ENCODE data around the gene GPR137.
A peak's percentile ranks its signal among the peaks of the same experiment; 100 is the strongest.
"Not testable (repeated sequence)": the region's sequence is repeated elsewhere in the genome, so short reads cannot be mapped to it uniquely, and the experiment has no call there.

The GPR137 gene

DNA sequence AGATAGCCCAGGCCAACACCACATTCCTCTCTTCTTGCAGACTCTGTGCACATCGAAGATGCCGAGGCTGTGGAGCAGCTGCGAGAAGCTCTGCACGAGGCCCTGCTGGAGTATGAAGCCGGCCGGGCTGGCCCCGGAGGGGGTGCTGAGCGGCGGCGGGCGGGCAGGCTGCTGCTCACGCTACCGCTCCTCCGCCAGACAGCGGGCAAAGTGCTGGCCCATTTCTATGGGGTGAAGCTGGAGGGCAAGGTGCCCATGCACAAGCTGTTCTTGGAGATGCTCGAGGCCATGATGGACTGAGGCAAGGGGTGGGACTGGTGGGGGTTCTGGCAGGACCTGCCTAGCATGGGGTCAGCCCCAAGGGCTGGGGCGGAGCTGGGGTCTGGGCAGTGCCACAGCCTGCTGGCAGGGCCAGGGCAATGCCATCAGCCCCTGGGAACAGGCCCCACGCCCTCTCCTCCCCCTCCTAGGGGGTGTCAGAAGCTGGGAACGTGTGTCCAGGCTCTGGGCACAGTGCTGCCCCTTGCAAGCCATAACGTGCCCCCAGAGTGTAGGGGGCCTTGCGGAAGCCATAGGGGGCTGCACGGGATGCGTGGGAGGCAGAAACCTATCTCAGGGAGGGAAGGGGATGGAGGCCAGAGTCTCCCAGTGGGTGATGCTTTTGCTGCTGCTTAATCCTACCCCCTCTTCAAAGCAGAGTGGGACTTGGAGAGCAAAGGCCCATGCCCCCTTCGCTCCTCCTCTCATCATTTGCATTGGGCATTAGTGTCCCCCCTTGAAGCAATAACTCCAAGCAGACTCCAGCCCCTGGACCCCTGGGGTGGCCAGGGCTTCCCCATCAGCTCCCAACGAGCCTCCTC, 30.2 kb downstream of the GPR137 start:
- not testable (repeated sequence) for FAIRE-seq; DNase-seq (ENCODE audit: extremely low spot score, insufficient read length, low read depth)

DNA sequence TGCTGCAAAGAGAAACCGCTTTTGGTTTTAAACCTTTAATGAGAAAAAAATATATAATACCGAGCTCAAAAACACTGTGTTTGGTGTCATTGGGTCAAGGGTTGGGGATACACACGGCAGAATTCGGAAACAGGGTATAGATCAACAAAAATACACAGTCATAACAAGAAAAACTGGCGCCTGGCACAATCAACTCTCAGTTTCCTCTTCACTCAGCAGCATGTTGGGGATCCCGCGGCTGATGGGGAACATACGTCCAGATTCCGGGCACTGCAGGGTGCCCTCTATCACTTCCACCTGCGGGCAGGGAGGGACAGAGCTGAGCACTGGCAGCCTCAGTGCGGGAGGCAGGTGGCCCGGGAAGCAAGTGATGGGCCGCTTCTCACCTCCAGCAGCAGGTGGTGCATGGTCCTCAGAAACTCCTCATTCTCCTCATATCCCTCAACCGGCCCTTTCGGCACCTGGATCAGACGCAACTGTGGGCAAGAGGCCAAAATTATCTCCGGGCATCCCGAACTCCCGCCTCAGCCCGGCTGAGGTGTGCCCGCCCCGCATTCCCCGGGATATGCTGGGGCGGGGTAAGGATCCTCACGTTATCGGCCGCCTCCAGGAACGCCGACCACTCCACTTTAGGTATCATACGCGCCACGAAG, 31.1 kb downstream of the GPR137 start:
- FAIRE-seq (no peak), DNase-seq (ENCODE audit: extremely low spot score, insufficient read length, low read depth) (no peak)

GRCh38 chr11:64317325-64317960, 31.8 kb downstream of the GPR137 start, which contains the start of gene TRMT112:
TSS of gene TRMT112 (minus strand) at chr11:64317559. CDS start at chr11:64317526, 33 bp downstream.
- FAIRE-seq (peak; percentile 99), DNase-seq (ENCODE audit: extremely low spot score, insufficient read length, low read depth) (peak; percentile 86)

DNA sequence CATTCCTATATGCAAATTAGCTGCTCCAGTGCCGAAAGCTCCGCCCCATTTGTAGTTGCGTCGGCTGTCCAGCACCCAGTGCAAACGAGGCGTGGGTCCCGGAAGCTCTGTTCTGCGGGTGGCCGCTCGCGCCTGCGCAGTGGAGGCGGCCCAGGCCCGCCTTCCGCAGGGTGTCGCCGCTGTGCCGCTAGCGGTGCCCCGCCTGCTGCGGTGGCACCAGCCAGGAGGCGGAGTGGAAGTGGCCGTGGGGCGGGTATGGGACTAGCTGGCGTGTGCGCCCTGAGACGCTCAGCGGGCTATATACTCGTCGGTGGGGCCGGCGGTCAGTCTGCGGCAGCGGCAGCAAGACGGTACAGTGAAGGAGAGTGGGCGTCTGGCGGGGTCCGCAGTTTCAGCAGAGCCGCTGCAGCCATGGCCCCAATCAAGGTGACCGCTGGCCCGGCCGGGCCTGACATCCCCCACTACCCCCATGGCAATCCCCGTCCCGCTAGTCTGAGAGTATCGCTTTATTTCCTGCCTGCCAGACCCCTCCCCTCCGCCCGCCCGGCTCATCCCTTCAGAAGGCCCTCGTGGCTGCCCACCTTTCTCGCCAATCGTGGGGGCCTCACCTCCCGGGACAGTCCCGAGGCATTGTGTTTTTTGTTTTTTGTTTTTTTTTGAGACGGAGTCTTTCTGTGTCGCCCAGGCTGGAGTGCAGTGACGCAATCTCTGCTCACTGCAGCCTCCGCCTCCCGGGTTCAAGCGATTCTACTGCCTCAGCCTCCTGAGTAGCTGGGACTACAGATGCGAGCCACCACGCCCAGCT, 32.5 kb downstream of the GPR137 start, which contains the start of gene PRDX5:
Gene PRDX5, plus strand, starts transcription at position 161 of the 805 bp plus-strand sequence. Its CDS starts 95 bp downstream, at position 256.
- FAIRE-seq (no peak), DNase-seq (ENCODE audit: extremely low spot score, insufficient read length, low read depth) (peak; percentile 91)

GRCh38 chr11:64318766-64319761, 33.4 kb downstream of the GPR137 start:
- FAIRE-seq = no peak
- no peak for DNase-seq (ENCODE audit: extremely low spot score, insufficient read length, low read depth)

DNA sequence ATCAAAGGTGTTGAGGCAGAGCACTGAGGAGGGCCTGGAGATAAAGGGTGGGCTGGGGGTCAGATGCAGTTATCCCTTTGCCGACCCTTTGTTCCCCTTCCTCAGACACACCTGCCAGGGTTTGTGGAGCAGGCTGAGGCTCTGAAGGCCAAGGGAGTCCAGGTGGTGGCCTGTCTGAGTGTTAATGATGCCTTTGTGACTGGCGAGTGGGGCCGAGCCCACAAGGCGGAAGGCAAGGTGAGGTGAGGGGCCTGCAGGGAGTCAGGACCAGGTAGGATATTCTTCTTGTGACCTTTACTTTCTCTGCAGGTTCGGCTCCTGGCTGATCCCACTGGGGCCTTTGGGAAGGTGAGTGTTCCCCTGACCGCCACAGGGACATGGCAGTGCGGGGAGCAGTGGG, 34.9 kb downstream of the GPR137 start:
- DNase-seq (ENCODE audit: extremely low spot score, insufficient read length, low read depth) (no peak), FAIRE-seq (no peak)

DNA sequence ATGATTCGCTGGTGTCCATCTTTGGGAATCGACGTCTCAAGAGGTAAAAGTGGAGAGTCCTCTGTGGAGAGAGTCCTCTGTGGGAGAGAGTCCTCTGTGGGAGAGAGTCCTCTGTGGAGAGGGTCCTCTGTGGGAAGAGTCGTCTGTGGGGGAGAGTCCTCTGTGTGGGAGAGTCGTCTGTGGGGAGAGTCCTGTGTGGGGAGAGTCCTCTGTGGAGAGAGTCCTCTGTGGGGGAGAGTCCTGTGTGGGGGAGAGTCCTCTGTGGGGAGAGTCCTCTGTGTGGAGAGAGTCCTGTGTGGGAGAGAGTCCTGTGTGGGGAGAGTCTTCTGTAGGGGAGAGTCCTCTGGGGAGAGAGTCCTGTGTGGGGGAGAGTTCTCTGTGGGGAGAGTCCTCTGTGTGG, 35.4 kb downstream of the GPR137 start:
- FAIRE-seq = no peak

GRCh38 chr11:64321533-64321932, 35.9 kb downstream of the GPR137 start:
- FAIRE-seq = no peak
- DNase-seq (ENCODE audit: extremely low spot score, insufficient read length, low read depth) = no peak

More for the DNA sequence above, 35.4 kb downstream of the GPR137 start:
- DNase-seq (ENCODE audit: extremely low spot score, insufficient read length, low read depth) = no peak

DNA sequence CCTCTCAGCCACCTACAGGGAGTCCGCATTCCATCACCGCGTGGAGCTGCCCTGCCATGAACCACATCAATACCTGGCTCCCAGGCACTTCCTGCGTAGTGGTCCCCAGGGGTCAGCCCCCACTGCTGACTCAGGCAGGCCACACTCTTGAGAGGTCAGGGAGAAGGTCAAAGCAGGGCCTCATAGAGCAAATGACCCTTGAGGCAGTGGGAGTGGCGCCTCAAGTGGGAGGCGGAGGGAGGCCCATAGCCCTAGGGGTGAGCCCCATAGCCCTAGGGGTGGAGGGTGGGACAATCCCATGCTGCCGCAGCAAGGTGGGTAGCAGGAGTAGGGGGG, 37.2 kb downstream of the GPR137 start:
- FAIRE-seq = no peak

GRCh38 chr11:64323373-64323772, 37.7 kb downstream of the GPR137 start:
- no peak for DNase-seq (ENCODE audit: extremely low spot score, insufficient read length, low read depth)
- no peak for FAIRE-seq

More for the DNA sequence above, 37.2 kb downstream of the GPR137 start:
- no peak for DNase-seq (ENCODE audit: extremely low spot score, insufficient read length, low read depth)

DNA sequence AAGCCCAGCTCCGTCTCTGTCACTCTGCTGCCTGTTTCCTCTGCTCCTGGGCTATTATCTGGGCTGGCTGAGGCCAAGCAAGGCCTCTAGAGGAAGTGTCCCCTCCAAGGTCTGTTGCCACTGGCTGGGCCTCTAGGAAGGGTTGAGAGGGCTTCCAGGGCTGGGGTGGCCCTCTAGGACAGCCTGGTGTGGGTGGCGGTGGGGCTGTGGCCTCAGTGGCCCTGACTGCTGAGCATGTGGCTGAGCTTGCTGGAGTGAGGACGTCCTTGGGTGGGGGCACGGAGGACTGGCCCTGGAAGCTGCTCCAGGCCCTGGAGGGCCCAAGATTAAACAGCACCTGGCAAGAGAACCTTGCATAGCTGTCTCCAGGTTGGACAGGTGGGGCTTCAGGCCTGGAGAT, 38.3 kb downstream of the GPR137 start:
- FAIRE-seq; DNase-seq (ENCODE audit: extremely low spot score, insufficient read length, low read depth): not testable (repeated sequence)

GRCh38 chr11:64324692-64325469, 39.2 kb downstream of the GPR137 start:
- FAIRE-seq (no peak), DNase-seq (ENCODE audit: extremely low spot score, insufficient read length, low read depth) (no peak)

- DNase-seq (ENCODE audit: extremely low spot score, insufficient read length, low read depth) (no peak), FAIRE-seq (no peak)
Measured at GRCh38 chr11:64327375-64327774, 41.7 kb downstream of the GPR137 start.

DNA sequence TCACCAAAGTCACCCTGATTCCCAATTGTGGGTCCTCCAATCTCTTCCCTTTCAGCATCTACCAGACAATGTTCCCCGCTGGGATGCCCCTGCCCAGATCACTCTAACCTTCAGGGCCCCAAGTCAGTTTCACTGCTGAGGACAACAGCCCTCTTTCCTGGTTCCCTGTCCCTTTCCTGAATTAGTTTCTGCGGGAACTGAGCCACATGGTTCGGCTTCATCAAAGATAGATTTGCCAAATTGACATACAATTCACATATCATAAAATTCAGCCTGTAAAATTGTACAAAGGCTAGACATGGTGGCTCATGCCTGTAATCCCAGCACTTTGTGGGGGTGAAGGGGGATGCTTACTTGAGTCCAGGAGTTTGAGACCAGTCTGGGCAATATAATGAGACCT, 42.3 kb downstream of the GPR137 start:
- FAIRE-seq (no peak), DNase-seq (ENCODE audit: extremely low spot score, insufficient read length, low read depth) (no peak)

- FAIRE-seq (no peak), DNase-seq (ENCODE audit: extremely low spot score, insufficient read length, low read depth) (no peak)
Measured at GRCh38 chr11:64330888-64331287, 45.2 kb downstream of the GPR137 start.

DNA sequence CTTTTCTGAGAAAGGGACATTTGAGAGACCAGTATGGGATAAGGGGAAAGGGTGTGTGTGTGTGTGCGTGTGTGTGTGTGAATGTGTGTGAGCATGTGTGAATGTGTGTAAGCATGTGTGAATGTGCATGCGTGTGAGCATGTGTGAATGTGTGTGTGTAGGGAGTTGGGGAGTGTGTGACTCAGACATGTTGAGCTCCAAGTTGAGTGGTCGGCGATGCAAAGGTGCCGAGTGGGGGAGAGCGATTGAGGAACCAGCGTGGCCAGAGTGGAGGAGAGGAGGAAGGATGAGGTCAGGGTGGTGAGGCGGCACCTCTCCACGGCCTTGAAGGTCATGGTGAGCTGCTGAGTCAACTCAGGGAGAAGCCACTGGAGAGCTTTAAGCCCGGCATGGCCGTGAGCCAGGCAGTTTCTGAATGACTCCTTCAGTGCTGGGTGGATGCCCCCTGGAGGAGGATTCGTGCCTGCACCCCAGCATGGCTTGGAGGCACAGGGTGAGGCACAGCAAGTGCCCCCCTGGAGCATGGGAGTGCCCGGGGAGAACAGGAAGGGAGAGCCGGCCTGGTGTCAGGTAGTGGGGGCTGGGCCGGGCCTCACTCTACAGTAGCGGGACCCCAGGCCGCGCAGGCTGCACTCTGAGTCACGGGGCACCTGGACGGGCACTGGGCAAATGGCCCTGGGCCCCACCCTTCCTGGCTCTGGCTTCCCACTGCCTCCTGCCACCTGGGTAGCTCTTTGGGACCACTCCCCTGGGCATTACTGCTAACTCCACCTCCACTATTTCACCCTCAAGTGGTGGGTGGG, 46.1 kb downstream of the GPR137 start:
- peak; percentile 85 for FAIRE-seq
- DNase-seq (ENCODE audit: extremely low spot score, insufficient read length, low read depth) = peak; percentile 64

- DNase-seq (ENCODE audit: extremely low spot score, insufficient read length, low read depth) (no peak), FAIRE-seq (no peak)
Measured at GRCh38 chr11:64333556-64333955, 47.9 kb downstream of the GPR137 start.

All from GM18507 (cell line).